K562 (cell line): ENCODE measurements around the gene TPM4. TPM values are rescaled to one million over a fixed set of nuclear protein-coding genes. Genes with fewer than 3 reads are reported as not detected.

Experiments
- AFF4 ChIP-seq: sonication (generic); formaldehyde crosslinking; IDR thresholded peaks from 2 replicates; pipeline ENCODE4 v1.8.0; 2023; ENCODE audit warnings: mild to moderate bottlenecking, missing genetic modification reagents
- BCOR ChIP-seq: fragments of 450-650 bp; IDR thresholded peaks from 2 replicates; pipeline ENCODE4 v1.6.1; 2016
- HBP1 ChIP-seq: fragments of 450-650 bp; formaldehyde crosslinking; IDR thresholded peaks from 2 replicates; pipeline ENCODE4 v1.4.0; 2022; ENCODE audit warnings: missing genetic modification characterization
- HINFP ChIP-seq: fragments of 450-650 bp; conservative IDR thresholded peaks from 2 replicates; pipeline ENCODE4 v1.6.1; 2016; ENCODE audit warnings: missing genetic modification characterization, low read depth, mild to moderate bottlenecking, control low read depth, missing compliant biosample characterization
- ILF3 ChIP-seq: fragments of 450-650 bp; IDR thresholded peaks from 2 replicates; pipeline ENCODE4 v1.6.1; 2018; ENCODE audit warnings: antibody characterized with exemption, mild to moderate bottlenecking, moderate library complexity, borderline replicate concordance
- LEF1 ChIP-seq: fragments of 450-650 bp; IDR thresholded peaks from 2 replicates; pipeline ENCODE4 v1.6.1; 2016; ENCODE audit warnings: mild to moderate bottlenecking
- MCM2 ChIP-seq: fragments of 450-650 bp; IDR thresholded peaks from 2 replicates; pipeline ENCODE4 v1.6.1; 2017; ENCODE audit warnings: low read depth, mild to moderate bottlenecking
- MLLT1 ChIP-seq, 2 experiments: fragments of 450-650 bp; IDR thresholded peaks; 2 replicates each; pipeline ENCODE4 v1.6.1; 2016
- PHB ChIP-seq: fragments of 250-450 bp; sonication (Bioruptor Pico); IDR thresholded peaks from 2 replicates; pipeline ENCODE4 v1.5.0; 2021
- PHF8 ChIP-seq: fragments of 200-600 bp; sonication (generic); IDR thresholded peaks from 2 replicates; pipeline ENCODE4 v1.6.1; 2012; ENCODE audit warnings: mixed run types, mild to moderate bottlenecking, inconsistent platforms, low read length, moderate library complexity, borderline replicate concordance
- POLR2B ChIP-seq: fragments of 450-650 bp; IDR thresholded peaks from 2 replicates; pipeline ENCODE4 v1.6.1; 2018; ENCODE audit warnings: low read depth; ENCODE audit not compliant: partially characterized antibody
- SMARCA5 ChIP-seq: fragments of 450-650 bp; IDR thresholded peaks from 2 replicates; pipeline ENCODE4 v1.6.1; 2016
- SMARCE1 ChIP-seq: fragments of 450-650 bp; IDR thresholded peaks from 2 replicates; pipeline ENCODE4 v1.7.1; 2016; ENCODE audit warnings: mild to moderate bottlenecking
- SUPT5H ChIP-seq: fragments of 450-650 bp; IDR thresholded peaks from 2 replicates; pipeline ENCODE4 v1.6.1; 2016
- TCF7 ChIP-seq: sonication (generic); IDR thresholded peaks from 2 replicates; pipeline ENCODE4 v1.6.1; 2016; ENCODE audit warnings: antibody characterized with exemption, borderline replicate concordance
- YY1 ChIP-seq, 3 experiments: IDR thresholded peaks; 2 replicates each; pipeline ENCODE4 v1.6.1; 2011; ENCODE audit warnings: low read length in 2 of 3, mild to moderate bottlenecking in 2 of 3, moderate library complexity in 2 of 3, borderline replicate concordance in 1 of 3, control low read depth in 1 of 3, low read depth in 1 of 3; ENCODE audit not compliant: insufficient read depth in 3 of 3, insufficient replicate concordance in 2 of 3, control insufficient read depth in 1 of 3, insufficient read length in 1 of 3; ENCODE audit errors: extremely low read depth in 1 of 3
- ZBTB17 ChIP-seq: fragments of 450-650 bp; formaldehyde crosslinking; IDR thresholded peaks from 2 replicates; pipeline ENCODE4 v1.4.0; 2020; ENCODE audit warnings: mild to moderate bottlenecking
- ZC3H8 ChIP-seq: fragments of 450-650 bp; IDR thresholded peaks from 2 replicates; pipeline ENCODE4 v1.6.1; 2017
- ZNF23 ChIP-seq: fragments of 250-450 bp; sonication (Bioruptor Pico); IDR thresholded peaks from 2 replicates; pipeline ENCODE4 v1.4.0; 2020; ENCODE audit warnings: mild to moderate bottlenecking
- ZNF717 ChIP-seq: fragments of 250-450 bp; sonication (Bioruptor Pico); IDR thresholded peaks from 2 replicates; pipeline ENCODE4 v1.5.0; 2021
- polyA plus RNA-seq, 8 experiments: library from polyadenylated mRNA; depleted of rRNA in 4 of 8; stranded (reverse) in 5 of 8; unstranded in 3 of 8; fragments of >200 nt; fragmentation: Nextera tagmentation in 2 of 8; fragmentation: Illumina TruSeq in 1 of 8; extraction: Ambion mirVana in 2 of 8; extraction: Trizol in 1 of 8; gene quantifications; 2 replicates each; pipeline versions ENCODE4 v1.2.1 to v1.2.3, GENCODE V29; 2011 to 2014; ENCODE audit warnings: inconsistent platforms in 1 of 8, missing spikeins in 1 of 8
- total RNA-seq, 7 experiments: library from RNA; depleted of rRNA in 6 of 7; stranded (reverse); fragments of >200 nt in 6 of 7; fragmentation: Illumina TruSeq in 2 of 7; extraction: Trizol in 2 of 7; gene quantifications; 2 replicates each; pipeline versions ENCODE4 v1.2.1 to v1.2.3, GENCODE V29; 2011 to 2021; ENCODE audit warnings: low replicate concordance in 1 of 7

The TPM4 gene
- total and polyA plus RNA-seq, 9 of the 15 experiments (the other 6 are each of a cell fraction or from before 2014, with no cell fraction given): 28.1 to 111 (median 77.4) TPM

- TF ChIP-seq POLR2B: peak; percentile 14
- TF ChIP-seq ZNF23 (CRISPR knock-in tag): no peak
- peak; percentile 27 to 54; a peak in 2 of 4 replicates for TF ChIP-seq MLLT1 (IDR thresholded peaks at IDR 0.05)
- TF ChIP-seq SUPT5H: no peak
- TF ChIP-seq LEF1: no peak
- no peak for TF ChIP-seq ZC3H8
- no peak for TF ChIP-seq TCF7
- no peak for TF ChIP-seq PHF8
- TF ChIP-seq ZNF717 (CRISPR knock-in tag): no peak
- TF ChIP-seq AFF4 (CRISPR knock-in tag): 0 out of 2 replicates have a peak, but pooled peaks have one; percentile 59
- 0 out of 2 replicates have a peak, but pooled peaks have one; percentile 21 for TF ChIP-seq BCOR
- TF ChIP-seq ZBTB17: 0 out of 2 replicates have a peak, but pooled peaks have one; percentile 28
- no peak for TF ChIP-seq SMARCA5
- peak; percentile 45; the same call in 1 of the 2 replicates for TF ChIP-seq HBP1
- TF ChIP-seq PHB: 0 out of 2 replicates have a peak, but pooled peaks have one; percentile 27
- no peak for TF ChIP-seq MCM2
- TF ChIP-seq ILF3: no peak
- no peak for TF ChIP-seq SMARCE1
- peak; percentile 33; the same call in 1 of the 2 replicates for TF ChIP-seq HINFP (tag)
- TF ChIP-seq YY1 (IDR thresholded peaks at IDR 0.05; ENCODE audit: borderline replicate concordance in 1 of 3, control insufficient read depth in 1 of 3, extremely low read depth in 1 of 3, insufficient read depth in 3 of 3, insufficient read length in 1 of 3, insufficient replicate concordance in 2 of 3, low read depth in 1 of 3, low read length in 2 of 3): peak in 1 of 3 experiments; percentile 74
Observed at GRCh38 chr19:16077984-16078758, 1.9 kb downstream of the TPM4 start (continued).
